ENCODE measurements around the gene SNX9.

GRCh38 chr6:157942351-157942750 is 119.3 kb downstream of the SNX9 start:
- TF ChIP-seq RAD21 (conservative IDR thresholded peaks at IDR 0.05 in 1 of 2, IDR thresholded peaks at IDR 0.05 in 1 of 2) (no peak), USF2 (IDR thresholded peaks at IDR 0.05) (no peak), CTCF (IDR thresholded peaks at IDR 0.05) (no peak), RFX5 (IDR thresholded peaks at IDR 0.05) (no peak), MYC (IDR thresholded peaks at IDR 0.05; ENCODE audit: borderline replicate concordance, low read length) (no peak), CHD4 (IDR thresholded peaks at IDR 0.05; ENCODE audit: borderline replicate concordance) (no peak), POLR2A (IDR thresholded peaks at IDR 0.05; ENCODE audit: low read length) (no peak), NFE2L2 (conservative IDR thresholded peaks at IDR 0.05; ENCODE audit: low read length) (no peak), JUNB (IDR thresholded peaks at IDR 0.05) (no peak), SMC3 (IDR thresholded peaks at IDR 0.05) (no peak), RARB (CRISPR knock-in tag; IDR thresholded peaks at IDR 0.05) (no peak), JUN (IDR thresholded peaks at IDR 0.05) (no peak), EP300 (IDR thresholded peaks at IDR 0.05) (no peak), HMGXB4 (CRISPR knock-in tag; IDR thresholded peaks at IDR 0.05; ENCODE audit: borderline replicate concordance) (no peak)

Data from A549 (cell line).